Tibial artery (tissue), 4 donors: Measurements from ENCODE around the gene SH3BGRL2.

Experiments used
- DNase-seq, 2 donors: peaks; one replicate each; pipeline ENCODE4 v3.0.0-alpha.2; 2019
- H3K27ac ChIP-seq, 2 donors: fragments of 200-600 bp; sonication (generic) in 1 of 2; 1 replicate in 1 of 2; 2 replicates in 1 of 2; pipeline ENCODE4 v1.5.1; 2018 to 2019; ENCODE audit warnings: mild to moderate bottlenecking in 1 of 2
- H3K27me3 ChIP-seq, 2 donors: fragments of 200-600 bp; sonication (generic) in 1 of 2; one replicate each; pipeline versions ENCODE4 v1.5.1 to v1.6.0; 2016 to 2019
- H3K36me3 ChIP-seq, 3 donors: fragments of 200-600 bp; sonication (generic) in 2 of 3; one replicate each; pipeline ENCODE4 v1.5.1; 2016 to 2019; ENCODE audit warnings: mild to moderate bottlenecking in 2 of 3
- H3K4me1 ChIP-seq, 4 donors: fragments of 200-600 bp; sonication (generic) in 2 of 4; 1 replicate in 3 of 4; 2 replicates in 1 of 4; pipeline ENCODE4 v1.5.1; 2016 to 2019
- H3K4me3 ChIP-seq, 2 donors: fragments of 200-600 bp; sonication (generic) in 1 of 2; 1 replicate in 1 of 2; 2 replicates in 1 of 2; pipeline ENCODE4 v1.5.1; 2018 to 2019; ENCODE audit warnings: mild to moderate bottlenecking in 2 of 2
- H3K9me3 ChIP-seq, 3 donors: fragments of 200-600 bp; sonication (generic) in 1 of 3; one replicate each; pipeline ENCODE4 v1.5.1; 2016 to 2019
- intact Hi-C: fragments of 100-400 bp; cut with DNase I; formaldehyde crosslinking; loops from one replicate; pipeline ENCODE4 v1.15.0; 2023; ENCODE audit warnings: low total_unique reads
- TF ChIP-seq, protein P1 (sequence below), 2 experiments: fragments of 200-600 bp in 1 of 2; fragments of 450-650 bp in 1 of 2; IDR thresholded peaks; one replicate each; pipeline ENCODE4 v1.5.1; 2017 to 2019; ENCODE audit warnings: antibody characterized with exemption in 2 of 2, mild to moderate bottlenecking in 1 of 2, moderate library complexity in 1 of 2

The SH3BGRL2 gene

GRCh38 chr6:79717989-79718388 is 86.9 kb downstream of the SH3BGRL2 start:
- Histone ChIP-seq H3K27me3 (no peaks in the 10 kb centered on the region), H3K4me3 (no peak overlapping the region), H3K36me3 (no peaks in the 10 kb centered on the region), H3K4me1 (peaks cover 0 to 7% (median 0%) of the 10 kb centered on the region in 4 donors), H3K9me3 (no peaks in the 10 kb centered on the region), H3K27ac (no peak overlapping the region)
- DNase-seq = no peak
- intact Hi-C loops = loop anchor here (10.0 kb wide), 1 partner anchor 143 kb away; no protein-coding TSS in a partner anchor
- TF ChIP-seq, protein P1, sequence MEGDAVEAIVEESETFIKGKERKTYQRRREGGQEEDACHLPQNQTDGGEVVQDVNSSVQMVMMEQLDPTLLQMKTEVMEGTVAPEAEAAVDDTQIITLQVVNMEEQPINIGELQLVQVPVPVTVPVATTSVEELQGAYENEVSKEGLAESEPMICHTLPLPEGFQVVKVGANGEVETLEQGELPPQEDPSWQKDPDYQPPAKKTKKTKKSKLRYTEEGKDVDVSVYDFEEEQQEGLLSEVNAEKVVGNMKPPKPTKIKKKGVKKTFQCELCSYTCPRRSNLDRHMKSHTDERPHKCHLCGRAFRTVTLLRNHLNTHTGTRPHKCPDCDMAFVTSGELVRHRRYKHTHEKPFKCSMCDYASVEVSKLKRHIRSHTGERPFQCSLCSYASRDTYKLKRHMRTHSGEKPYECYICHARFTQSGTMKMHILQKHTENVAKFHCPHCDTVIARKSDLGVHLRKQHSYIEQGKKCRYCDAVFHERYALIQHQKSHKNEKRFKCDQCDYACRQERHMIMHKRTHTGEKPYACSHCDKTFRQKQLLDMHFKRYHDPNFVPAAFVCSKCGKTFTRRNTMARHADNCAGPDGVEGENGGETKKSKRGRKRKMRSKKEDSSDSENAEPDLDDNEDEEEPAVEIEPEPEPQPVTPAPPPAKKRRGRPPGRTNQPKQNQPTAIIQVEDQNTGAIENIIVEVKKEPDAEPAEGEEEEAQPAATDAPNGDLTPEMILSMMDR (IDR thresholded peaks at IDR 0.05) = no peak

GRCh38 chr6:79718509-79719247 is 87.5 kb downstream of the SH3BGRL2 start:
- intact Hi-C loops = loop anchor here (10.0 kb wide), 1 partner anchor 144 kb away; no protein-coding TSS in a partner anchor
- Histone ChIP-seq H3K4me3 (no peak overlapping the region), H3K27ac (no peak overlapping the region), H3K4me1 (peaks cover 0 to 7% (median 0%) of the 10 kb centered on the region in 4 donors), H3K36me3 (no peaks in the 10 kb centered on the region), H3K9me3 (no peaks in the 10 kb centered on the region), H3K27me3 (no peaks in the 10 kb centered on the region)
- no peak for DNase-seq
- TF ChIP-seq, protein P1 (IDR thresholded peaks at IDR 0.05) = no peak

GRCh38 chr6:79719248-79719960 is 88.3 kb downstream of the SH3BGRL2 start:
- Histone ChIP-seq H3K27me3 (no peaks in the 10 kb centered on the region), H3K9me3 (no peaks in the 10 kb centered on the region), H3K36me3 (no peaks in the 10 kb centered on the region), H3K4me3 (no peak overlapping the region), H3K27ac (no peak overlapping the region), H3K4me1 (peaks cover 0 to 7% (median 0%) of the 10 kb centered on the region in 4 donors)
- intact Hi-C loops = loop anchor here (10.0 kb wide), 1 partner anchor 145 kb away; no protein-coding TSS in a partner anchor
- TF ChIP-seq, protein P1 (IDR thresholded peaks at IDR 0.05) = no peak
- no peak for DNase-seq

GRCh38 chr6:79724816-79725215 is 93.7 kb downstream of the SH3BGRL2 start:
- TF ChIP-seq, protein P1 (IDR thresholded peaks at IDR 0.05) = no peak
- H3K4me1 ChIP-seq = no peaks in the 10 kb centered on the region
- H3K36me3 ChIP-seq = no peaks in the 10 kb centered on the region
- no peak overlapping the region for H3K4me3 ChIP-seq
- no peaks in the 10 kb centered on the region for H3K27me3 ChIP-seq
- no peak overlapping the region for H3K27ac ChIP-seq
- no peak for DNase-seq
- intact Hi-C loops = no loop called here
- H3K9me3 ChIP-seq = no peaks in the 10 kb centered on the region

- intact Hi-C loops = no loop called here
Measured at GRCh38 chr6:79731471-79731870, 100.3 kb downstream of the SH3BGRL2 start.

More at GRCh38 chr6:79731471-79731870, 100.3 kb downstream of the SH3BGRL2 start:
- Histone ChIP-seq H3K9me3 (no peaks in the 10 kb centered on the region), H3K36me3 (no peaks in the 10 kb centered on the region), H3K4me3 (no peak overlapping the region), H3K4me1 (no peaks in the 10 kb centered on the region), H3K27me3 (no peaks in the 10 kb centered on the region), H3K27ac (no peak overlapping the region)
- no peak for DNase-seq
- TF ChIP-seq, protein P1 (IDR thresholded peaks at IDR 0.05) = no peak
